Adrenal gland (tissue), 5 donors: ENCODE results near the gene NUDT9.

Experiments used
- CTCF ChIP-seq, 6 experiments: fragments of 450-650 bp in 4 of 6; fragments of 200-600 bp in 2 of 6; sonication (generic) in 1 of 6; IDR thresholded peaks; 1 replicate in 5 of 6; 2 replicates in 1 of 6; pipeline versions ENCODE4 v1.5.1 to v1.8.0; 2016 to 2021; ENCODE audit warnings: antibody characterized with exemption in 6 of 6, mild to moderate bottlenecking in 2 of 6, moderate library complexity in 1 of 6
- POLR2A ChIP-seq, 2 donors: fragments of 450-650 bp; IDR thresholded peaks; one replicate each; pipeline ENCODE4 v1.6.1; 2017; ENCODE audit warnings: antibody characterized with exemption in 2 of 2, mild to moderate bottlenecking in 2 of 2, moderate library complexity in 1 of 2
- donor health status: DM: no; HTN: no; CAD: no.

GRCh38 chr4:87392183-87392582 lies 30.2 kb upstream of the NUDT9 start:
- TF ChIP-seq CTCF (IDR thresholded peaks at IDR 0.05) = no peak
- TF ChIP-seq POLR2A (IDR thresholded peaks at IDR 0.05) = no peak
